H1 (cell line): ENCODE measurements around the gene SELPLG. TPM values are rescaled to one million over a fixed set of nuclear protein-coding genes. Genes with fewer than 3 reads are reported as not detected.

Experiments used
- CTCF ChIA-PET: fragments of 300-600 bp; sonication (Branson Sonifier 250); formaldehyde crosslinking; loops from one replicate; lab custom pipeline; 2021; ENCODE audit not compliant: partially characterized antibody; lab: Charles Lee
- POLR2A ChIA-PET: fragments of 300-600 bp; sonication (Branson Sonifier 250); formaldehyde crosslinking; loops from one replicate; lab custom pipeline; 2021; ENCODE audit warnings: inconsistent platforms; ENCODE audit not compliant: partially characterized antibody; lab: Charles Lee
- DNase-seq, 2 experiments: peaks; one replicate each; pipeline versions ENCODE4 v3.0.0 to v3.0.0-alpha.2; 2010 to 2022; ENCODE audit warnings: low spot score in 2 of 2, low read depth in 1 of 2, mixed read lengths in 1 of 2
- FAIRE-seq: peaks from 2 replicates; lab custom pipeline; 2011; peaks lifted over from hg19 to GRCh38; lab: Jason Lieb, UNC
- H2AFZ ChIP-seq: 2 replicates; pipeline ENCODE4 v1.8.1; 2012; ENCODE audit warnings: low read length, inconsistent platforms
- H2AK5ac ChIP-seq: 2 replicates; pipeline ENCODE4 v1.6.1; 2013; ENCODE audit warnings: low read depth, low read length
- H2BK120ac ChIP-seq: replicated peaks from 2 replicates; pipeline ENCODE3; 2013; ENCODE audit warnings: low read depth, low read length, inconsistent platforms
- H2BK12ac ChIP-seq: 2 replicates; pipeline ENCODE4 v1.6.1; 2013; ENCODE audit warnings: low read depth, low read length
- H2BK15ac ChIP-seq: 2 replicates; pipeline ENCODE4 v1.6.1; 2013; ENCODE audit warnings: low read length
- H2BK20ac ChIP-seq: 2 replicates; pipeline ENCODE4 v1.6.1; 2013; ENCODE audit warnings: low read length
- H2BK5ac ChIP-seq: 2 replicates; pipeline ENCODE4 v1.6.1; 2013; ENCODE audit warnings: low read depth, low read length
- H3K14ac ChIP-seq: 2 replicates; pipeline ENCODE4 v1.6.1; 2013; ENCODE audit warnings: inconsistent platforms; ENCODE audit not compliant: insufficient read length
- H3K18ac ChIP-seq: 2 replicates; pipeline ENCODE4 v1.6.1; 2013; ENCODE audit warnings: low read length; ENCODE audit errors: extremely low read depth
- H3K23ac ChIP-seq: 2 replicates; pipeline ENCODE4 v1.6.1; 2013; ENCODE audit warnings: inconsistent platforms; ENCODE audit not compliant: insufficient read length
- H3K23me2 ChIP-seq: 2 replicates; pipeline ENCODE4 v1.6.1; 2013; ENCODE audit warnings: low read depth, low read length
- H3K27ac ChIP-seq: 2 replicates; pipeline ENCODE4 v1.6.1; 2011; ENCODE audit warnings: low read depth, low read length, inconsistent platforms
- H3K27me3 ChIP-seq, 4 experiments: replicated peaks in 1 of 4; 1 replicate in 1 of 4; 2 replicates in 3 of 4; pipeline versions ENCODE4 v1.6.1 to v1.8.1; 2011 to 2013; ENCODE audit warnings: low read length in 3 of 4, mild to moderate bottlenecking in 3 of 4, inconsistent platforms in 2 of 4, mixed read lengths in 2 of 4, moderate library complexity in 1 of 4; ENCODE audit not compliant: control insufficient read depth in 3 of 4, insufficient read depth in 3 of 4; ENCODE audit errors: extremely low read depth in 1 of 4
- H3K36me3 ChIP-seq, 4 experiments: 2 replicates each; pipeline versions ENCODE4 v1.6.1 to v1.8.1; 2011 to 2013; ENCODE audit warnings: mild to moderate bottlenecking in 4 of 4, low read length in 3 of 4, moderate library complexity in 2 of 4, control low read depth in 1 of 4, inconsistent platforms in 1 of 4; ENCODE audit not compliant: insufficient read depth in 4 of 4, control insufficient read depth in 2 of 4
- H3K4ac ChIP-seq: replicated peaks from 2 replicates; pipeline ENCODE3; 2013; ENCODE audit warnings: low read length, low read depth, mixed read lengths, inconsistent platforms; ENCODE audit not compliant: insufficient read length
- H3K4me1 ChIP-seq, 4 experiments: replicated peaks in 1 of 4; 1 replicate in 1 of 4; 2 replicates in 3 of 4; pipeline versions ENCODE4 v1.6.1 to v1.8.1; 2011 to 2013; ENCODE audit warnings: low read length in 3 of 4, inconsistent platforms in 2 of 4, mixed read lengths in 1 of 4; ENCODE audit not compliant: insufficient read depth in 4 of 4, control insufficient read depth in 3 of 4
- H3K4me2 ChIP-seq, 2 experiments: 2 replicates each; pipeline versions ENCODE4 v1.6.1 to v1.8.1; 2011 to 2013; ENCODE audit warnings: low read depth in 2 of 2, low read length in 2 of 2, control low read depth in 1 of 2, inconsistent platforms in 1 of 2, mild to moderate bottlenecking in 1 of 2; ENCODE audit not compliant: insufficient read depth in 1 of 2
- H3K4me3 ChIP-seq, 4 experiments: fragments of 200-600, 300-600 bp in 1 of 4; sonication (generic), shearing (Covaris generic), sonication (Bioruptor Twin) in 1 of 4; 2 replicates each; pipeline versions ENCODE4 v1.5.1 to v1.8.1; 2011 to 2016; ENCODE audit warnings: low read length in 4 of 4, low read depth in 3 of 4, control low read depth in 2 of 4, inconsistent platforms in 2 of 4, mild to moderate bottlenecking in 2 of 4, mixed read lengths in 1 of 4, moderate library complexity in 1 of 4; ENCODE audit not compliant: insufficient read depth in 2 of 4; ENCODE audit errors: extremely low read depth in 1 of 4
- H3K56ac ChIP-seq: replicated peaks from 2 replicates; pipeline ENCODE3; 2013; ENCODE audit warnings: low read depth, mild to moderate bottlenecking, mixed read lengths, low read length, inconsistent platforms; ENCODE audit not compliant: insufficient read length
- H3K79me1 ChIP-seq: 2 replicates; pipeline ENCODE4 v1.6.1; 2013; ENCODE audit warnings: low read depth, low read length, control low read depth
- H3K79me2 ChIP-seq, 2 experiments: 2 replicates each; pipeline versions ENCODE4 v1.6.1 to v1.8.1; 2012 to 2013; ENCODE audit warnings: low read length in 2 of 2, mild to moderate bottlenecking in 2 of 2, inconsistent platforms in 1 of 2; ENCODE audit not compliant: insufficient read depth in 2 of 2, control insufficient read depth in 1 of 2
- H3K9ac ChIP-seq, 4 experiments: replicated peaks in 1 of 4; 1 replicate in 1 of 4; 2 replicates in 3 of 4; pipeline versions ENCODE4 v1.6.1 to v1.8.1; 2011 to 2013; ENCODE audit warnings: low read depth in 3 of 4, low read length in 3 of 4, control low read depth in 2 of 4, mild to moderate bottlenecking in 2 of 4, moderate library complexity in 2 of 4, inconsistent platforms in 1 of 4; ENCODE audit errors: extremely low read depth in 1 of 4
- H3K9me3 ChIP-seq, 2 experiments: 2 replicates each; pipeline versions ENCODE4 v1.6.1 to v1.8.1; 2012 to 2013; ENCODE audit warnings: mild to moderate bottlenecking in 2 of 2, moderate library complexity in 2 of 2, control low read depth in 1 of 2, inconsistent platforms in 1 of 2, low read depth in 1 of 2, low read length in 1 of 2, mixed read lengths in 1 of 2; ENCODE audit not compliant: insufficient read depth in 2 of 2
- H4K20me1 ChIP-seq, 2 experiments: replicated peaks in 1 of 2; 2 replicates each; pipeline versions ENCODE3 to v1.8.1; 2011 to 2013; ENCODE audit warnings: inconsistent platforms in 2 of 2, low read length in 2 of 2, mild to moderate bottlenecking in 1 of 2; ENCODE audit not compliant: insufficient read depth in 2 of 2, control insufficient read depth in 1 of 2
- H4K5ac ChIP-seq: 2 replicates; pipeline ENCODE4 v1.6.1; 2013; ENCODE audit warnings: low read length, low read depth, mixed read lengths, inconsistent platforms; ENCODE audit not compliant: insufficient read length
- H4K8ac ChIP-seq: 2 replicates; pipeline ENCODE4 v1.8.0; 2013; ENCODE audit warnings: mild to moderate bottlenecking, moderate library complexity, low read length, inconsistent platforms; ENCODE audit not compliant: insufficient read depth; ENCODE audit errors: extremely low read depth
- H4K91ac ChIP-seq: replicated peaks from 2 replicates; pipeline ENCODE3; 2013; ENCODE audit warnings: low read length, mixed read lengths, inconsistent platforms; ENCODE audit not compliant: insufficient read length
- BACH1 ChIP-seq: IDR thresholded peaks from 2 replicates; pipeline ENCODE4 v1.6.1; 2012; ENCODE audit warnings: low read length, improper control_type of control experiment
- BRCA1 ChIP-seq: IDR thresholded peaks from 2 replicates; pipeline ENCODE4 v1.6.1; 2012; ENCODE audit warnings: low read depth, low read length, improper control_type of control experiment
- CBX8 ChIP-seq: fragments of 300-800, 300-1000 bp; sonication (generic); IDR thresholded peaks from 2 replicates; pipeline ENCODE4 v1.7.1; 2016; ENCODE audit warnings: low read depth, low read length, borderline replicate concordance
- EGR1 ChIP-seq: IDR thresholded peaks from 2 replicates; pipeline ENCODE4 v1.6.1; 2011; ENCODE audit warnings: low read depth, low read length, borderline replicate concordance
- JUND ChIP-seq: IDR thresholded peaks from 2 replicates; pipeline ENCODE4 v1.6.1; 2011; ENCODE audit warnings: mild to moderate bottlenecking, improper control_type of control experiment, low read length
- KDM4A ChIP-seq: IDR thresholded peaks from one replicate; pipeline ENCODE4 v1.7.1; 2012; ENCODE audit warnings: low read depth, mild to moderate bottlenecking, moderate library complexity, low read length, inconsistent platforms; ENCODE audit not compliant: severe bottlenecking
- NRF1 ChIP-seq: IDR thresholded peaks from 2 replicates; pipeline ENCODE4 v1.6.1; 2011; ENCODE audit warnings: mild to moderate bottlenecking, low read depth, low read length, improper control_type of control experiment
- RFX5 ChIP-seq: IDR thresholded peaks from 2 replicates; pipeline ENCODE4 v1.6.1; 2011; ENCODE audit warnings: low read depth, low read length, improper control_type of control experiment, borderline replicate concordance
- SIN3A ChIP-seq, 2 experiments: IDR thresholded peaks in 1 of 2; conservative IDR thresholded peaks in 1 of 2; 2 replicates each; pipeline ENCODE4 v1.6.1; 2011 to 2012; ENCODE audit warnings: low read length in 2 of 2, improper control_type of control experiment in 1 of 2, low read depth in 1 of 2, mild to moderate bottlenecking in 1 of 2
- SIX5 ChIP-seq: IDR thresholded peaks from 2 replicates; pipeline ENCODE4 v1.6.1; 2011; ENCODE audit warnings: mild to moderate bottlenecking, low read depth, low read length
- SP4 ChIP-seq: IDR thresholded peaks from 2 replicates; pipeline ENCODE4 v1.6.1; 2012; ENCODE audit warnings: low read length, inconsistent platforms
- polyA plus RNA-seq, 7 experiments: library from polyadenylated mRNA; depleted of rRNA in 3 of 7; stranded (reverse) in 5 of 7; unstranded in 2 of 7; fragments of >200 nt in 5 of 7; fragments of 200-250 nt in 2 of 7; gene quantifications; 1 replicate in 5 of 7; 2 replicates in 1 of 7; 4 replicates in 1 of 7; pipeline versions ENCODE4 v1.2.1 to v1.2.3, GENCODE V29; 2011 to 2013; ENCODE audit warnings: missing spikeins in 2 of 7, mixed read lengths in 2 of 7
- total RNA-seq: library from RNA; stranded (reverse); fragmentation: NEBNext Ultra II Directional; extraction: Animal tissue kit (Norgen Biotek cat#: 25700); gene quantifications from 2 replicates; pipeline ENCODE4 v1.2.1, GENCODE V29; 2021
- TF ChIP-seq, protein P1 (sequence below): IDR thresholded peaks from 2 replicates; pipeline ENCODE4 v1.6.1; 2012; ENCODE audit warnings: inconsistent platforms
- TF ChIP-seq, protein P2 (sequence below): IDR thresholded peaks from 2 replicates; pipeline ENCODE4 v1.6.1; 2011; ENCODE audit warnings: low read length, improper control_type of control experiment

The SELPLG gene
- total and polyA plus RNA-seq, 2 of the 8 experiments (the other 6 are each of a cell fraction or from before 2014, with no cell fraction given) = 0.18 TPM; not detected in 1

DNA sequence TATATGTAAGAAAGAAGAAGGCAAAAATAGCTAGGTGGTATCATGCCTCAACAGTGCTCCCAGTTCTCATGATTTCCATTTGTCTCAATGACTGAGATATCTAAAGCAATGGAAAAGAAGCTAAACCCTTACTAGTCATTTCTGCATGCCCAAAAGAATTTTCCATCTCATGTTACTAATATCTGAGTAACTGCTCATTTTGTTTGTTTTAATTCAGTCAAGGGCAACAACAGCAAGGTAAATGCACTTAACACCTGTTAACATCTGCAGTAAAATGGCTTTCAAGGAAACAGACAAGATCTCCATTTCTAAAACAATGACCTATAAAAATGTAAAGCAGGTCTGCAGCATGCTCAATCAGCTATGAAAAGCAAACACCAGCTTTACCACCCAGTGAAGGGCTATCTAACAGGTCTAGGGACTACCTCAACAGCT is 19.4 kb upstream of the SELPLG start:
- H3K23me2 ChIP-seq = no peaks in the 10 kb centered on the region
- no peaks in the 10 kb centered on the region for H3K79me2 ChIP-seq
- DNase-seq (no peak), FAIRE-seq (no peak)
- H3K9me3 ChIP-seq = peaks cover 0 to 4% of the 10 kb centered on the region in 2 experiments; a peak in 2 of 4 replicates
- H3K23ac ChIP-seq = no peak overlapping the region
- H3K4ac ChIP-seq = no peak overlapping the region
- H3K27ac ChIP-seq = no peak overlapping the region
- 0 out of 2 replicates have a peak overlapping the region, but pooled peaks have one; percentile 14 for H2AK5ac ChIP-seq
- H4K91ac ChIP-seq = no peak overlapping the region
- H4K20me1 ChIP-seq = no peaks in the 10 kb centered on the region
- ChIA-PET POLR2A (interaction anchor here (0.8 to 1.2 kb wide), 5 partner anchors 11 to 150 kb away, joined by 3 to 5 read pairs (median 4); no protein-coding TSS in a partner anchor), CTCF (interaction anchor here (0.6 to 1.7 kb wide), 6 partner anchors 12 to 205 kb away, joined by 3 to 11 read pairs (median 4); partner anchors contain the start of genes SELPLG and SSH1)
- H2BK15ac ChIP-seq = no peak overlapping the region
- no peak overlapping the region for H2AFZ ChIP-seq
- H3K14ac ChIP-seq = no peak overlapping the region
- no peak overlapping the region for H4K5ac ChIP-seq
- no peak overlapping the region for H3K9ac ChIP-seq
- peaks cover 4 to 51% (median 33%) of the 10 kb centered on the region in 4 experiments; a peak in 7 of 8 replicates for H3K36me3 ChIP-seq
- H2BK120ac ChIP-seq = no peak overlapping the region
- no peak overlapping the region for H4K8ac ChIP-seq
- H3K4me1 ChIP-seq = peaks cover 3 to 12% (median 8%) of the 10 kb centered on the region in 4 experiments; a peak in 6 of 7 replicates
- H3K4me3 ChIP-seq = peak overlapping the region in 1 of 4 experiments; percentile 4; a peak in 1 of 8 replicates
- peak overlapping the region in 1 of 2 experiments; percentile 32; a peak in 1 of 4 replicates for H3K4me2 ChIP-seq
- H2BK20ac ChIP-seq = no peak overlapping the region
- H3K56ac ChIP-seq = no peak overlapping the region
- H2BK5ac ChIP-seq = no peak overlapping the region
- H3K79me1 ChIP-seq = no peaks in the 10 kb centered on the region
- H3K27me3 ChIP-seq = no peaks in the 10 kb centered on the region
- no peak overlapping the region for H2BK12ac ChIP-seq
- H3K18ac ChIP-seq = no peak overlapping the region
- TF ChIP-seq JUND (no peak), BRCA1 (no peak), BACH1 (no peak), RFX5 (no peak), SIN3A (conservative IDR thresholded peaks at IDR 0.05 in 1 of 2, IDR thresholded peaks at IDR 0.05 in 1 of 2; ENCODE audit: low read depth in 1 of 2, low read length in 2 of 2) (no peak), KDM4A (no peak), EGR1 (no peak), CBX8 (no peak), SIX5 (no peak), SP4 (no peak), NRF1 (no peak)
- TF ChIP-seq, protein P1, sequence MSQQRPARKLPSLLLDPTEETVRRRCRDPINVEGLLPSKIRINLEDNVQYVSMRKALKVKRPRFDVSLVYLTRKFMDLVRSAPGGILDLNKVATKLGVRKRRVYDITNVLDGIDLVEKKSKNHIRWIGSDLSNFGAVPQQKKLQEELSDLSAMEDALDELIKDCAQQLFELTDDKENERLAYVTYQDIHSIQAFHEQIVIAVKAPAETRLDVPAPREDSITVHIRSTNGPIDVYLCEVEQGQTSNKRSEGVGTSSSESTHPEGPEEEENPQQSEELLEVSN = no peak
- TF ChIP-seq, protein P2, sequence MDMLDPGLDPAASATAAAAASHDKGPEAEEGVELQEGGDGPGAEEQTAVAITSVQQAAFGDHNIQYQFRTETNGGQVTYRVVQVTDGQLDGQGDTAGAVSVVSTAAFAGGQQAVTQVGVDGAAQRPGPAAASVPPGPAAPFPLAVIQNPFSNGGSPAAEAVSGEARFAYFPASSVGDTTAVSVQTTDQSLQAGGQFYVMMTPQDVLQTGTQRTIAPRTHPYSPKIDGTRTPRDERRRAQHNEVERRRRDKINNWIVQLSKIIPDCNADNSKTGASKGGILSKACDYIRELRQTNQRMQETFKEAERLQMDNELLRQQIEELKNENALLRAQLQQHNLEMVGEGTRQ = no peak
